ENCODE data around the gene CABP4. TPM values are rescaled to one million over a fixed set of nuclear protein-coding genes. Genes with fewer than 3 reads are reported as not detected.

CABP4 gene
- total RNA-seq, 1 donor from 2014 or later = 1.4 TPM

GRCh38 chr11:67408437-67409200 is 46.5 kb upstream of the CABP4 start:
- Histone ChIP-seq H3K4me1 (peaks cover 9% of the 10 kb centered on the region), H3K36me3 (no peaks in the 10 kb centered on the region), H3K27ac (replicated peaks) (no peak overlapping the region), H3K27me3 (ENCODE audit: low read depth) (peaks cover 62% of the 10 kb centered on the region), H3K9me3 (replicated peaks) (no peaks in the 10 kb centered on the region), H3K4me3 (no peak overlapping the region)
- intact Hi-C loops (cut with micrococcal nuclease) = no loop called here
- no peak for DNase-seq
- TF ChIP-seq CTCF (IDR thresholded peaks at IDR 0.05; ENCODE audit: borderline replicate concordance) = no peak

- Histone ChIP-seq H3K27ac (replicated peaks) (no peak overlapping the region), H3K4me3 (no peak overlapping the region), H3K9me3 (replicated peaks) (no peaks in the 10 kb centered on the region), H3K27me3 (ENCODE audit: low read depth) (peaks cover 68% of the 10 kb centered on the region), H3K4me1 (peaks cover 8% of the 10 kb centered on the region), H3K36me3 (no peaks in the 10 kb centered on the region)
- intact Hi-C loops (cut with micrococcal nuclease) = no loop called here
- TF ChIP-seq CTCF (IDR thresholded peaks at IDR 0.05; ENCODE audit: borderline replicate concordance) = no peak
- no peak for DNase-seq
These were observed 45.9 kb upstream of the CABP4 start for GRCh38 chr11:67409261-67409666.

GRCh38 chr11:67409781-67410368 is 45.3 kb upstream of the CABP4 start:
- TF ChIP-seq CTCF (IDR thresholded peaks at IDR 0.05; ENCODE audit: borderline replicate concordance) = no peak
- intact Hi-C loops (cut with micrococcal nuclease) = no loop called here
- no peak overlapping the region for H3K4me3 ChIP-seq
- no peaks in the 10 kb centered on the region for H3K36me3 ChIP-seq
- peaks cover 9% of the 10 kb centered on the region for H3K4me1 ChIP-seq
- no peak overlapping the region for H3K27ac ChIP-seq (replicated peaks)
- H3K27me3 ChIP-seq (ENCODE audit: low read depth) = peaks cover 73% of the 10 kb centered on the region
- H3K9me3 ChIP-seq (replicated peaks) = no peaks in the 10 kb centered on the region
- DNase-seq = no peak

- Histone ChIP-seq H3K4me3 (no peak overlapping the region), H3K4me1 (peaks cover 14% of the 10 kb centered on the region), H3K27ac (replicated peaks) (no peak overlapping the region), H3K9me3 (replicated peaks) (no peaks in the 10 kb centered on the region), H3K27me3 (ENCODE audit: low read depth) (peaks cover 73% of the 10 kb centered on the region), H3K36me3 (no peaks in the 10 kb centered on the region)
- TF ChIP-seq CTCF (IDR thresholded peaks at IDR 0.05; ENCODE audit: borderline replicate concordance) = no peak
- DNase-seq = no peak
- intact Hi-C loops (cut with micrococcal nuclease) = no loop called here
These were observed 44.8 kb upstream of the CABP4 start for GRCh38 chr11:67410369-67410831.

- H3K4me1 ChIP-seq = peaks cover 22% of the 10 kb centered on the region
- no peaks in the 10 kb centered on the region for H3K36me3 ChIP-seq
- no peak overlapping the region for H3K4me3 ChIP-seq
- H3K9me3 ChIP-seq (replicated peaks) = no peaks in the 10 kb centered on the region
- no peak overlapping the region for H3K27ac ChIP-seq (replicated peaks)
- no peak for TF ChIP-seq CTCF (IDR thresholded peaks at IDR 0.05; ENCODE audit: borderline replicate concordance)
- DNase-seq = no peak
- H3K27me3 ChIP-seq (ENCODE audit: low read depth) = peaks cover 76% of the 10 kb centered on the region
- intact Hi-C loops (cut with micrococcal nuclease) = no loop called here
These were observed 44.0 kb upstream of the CABP4 start for GRCh38 chr11:67410984-67411784.
